GM19395 (cell line): ENCODE data around the gene OR6Y1.

ENCODE experiments used
- ATAC-seq: cut with Tn5 transposase; IDR thresholded peaks from one replicate; pipeline ENCODE4 v1.9.1; 2021; ENCODE audit warnings: mild to moderate bottlenecking, moderate library complexity; ENCODE audit not compliant: unreplicated experiment

OR6Y1 gene

GRCh38 chr1:158507511-158507910 is 46.7 kb downstream of the OR6Y1 start:
- no peak for ATAC-seq

GRCh38 chr1:158506369-158506987 is 47.7 kb downstream of the OR6Y1 start:
- no peak for ATAC-seq

GRCh38 chr1:158496374-158496773 is 57.8 kb downstream of the OR6Y1 start:
- ATAC-seq: no peak

GRCh38 chr1:158494796-158495195 is 59.4 kb downstream of the OR6Y1 start:
- no peak for ATAC-seq
